GM12878 (cell line): ENCODE data around the gene MAML2. TPM values are rescaled to one million over a fixed set of nuclear protein-coding genes. Genes with fewer than 3 reads are reported as not detected.

Experiments
- ATAC-seq: fragments of 200-7000 bp; cut with Tn5 transposase; 3 replicates; pipeline ENCODE4 v1.9.1; 2020; ENCODE audit warnings: mild to moderate bottlenecking, moderate library complexity
- BruUV-seq: library from RNA; stranded (reverse); fragments of 400-500 nt; replicated peaks from 2 replicates; lab custom pipeline; 2021; lab: Mats Ljungman, UMichigan
- CTCF ChIA-PET: fragments of 300-600 bp; sonication (Branson Sonifier 250); formaldehyde crosslinking; extraction: SDS; loops from one replicate; lab custom pipeline; 2021; ENCODE audit warnings: inconsistent platforms; lab: Yijun Ruan, JAX
- POLR2A ChIA-PET: fragments of 350-600 bp; formaldehyde crosslinking; extraction: SDS; loops from one replicate; lab custom pipeline; 2021; ENCODE audit warnings: inconsistent platforms; lab: Charles Lee
- RAD21 ChIA-PET: fragments of 300-600 bp; sonication (Branson Sonifier 250); formaldehyde crosslinking; loops from one replicate; lab custom pipeline; 2023; ENCODE audit warnings: antibody characterized with exemption; ENCODE audit not compliant: unreplicated experiment; lab: Charles Lee
- SMC1A ChIA-PET: fragments of 300-600 bp; sonication (Branson Sonifier 250); formaldehyde crosslinking; loops from one replicate; lab custom pipeline; 2023; ENCODE audit not compliant: unreplicated experiment, uncharacterized antibody; lab: Charles Lee
- DNase-seq: peaks from one replicate; pipeline ENCODE4 v3.0.0-alpha.2; 2011; ENCODE audit warnings: low read depth, low spot score
- FAIRE-seq: peaks from 3 replicates; lab custom pipeline; 2011; peaks lifted over from hg19 to GRCh38; lab: Jason Lieb, UNC
- H2AFZ ChIP-seq: 2 replicates; pipeline ENCODE4 v1.6.0; 2011; ENCODE audit warnings: low read depth, low read length, control low read depth; ENCODE audit not compliant: control insufficient read depth
- H3K27ac ChIP-seq: 2 replicates; pipeline ENCODE4 v1.5.1; 2011; ENCODE audit warnings: control low read depth; ENCODE audit not compliant: control insufficient read depth, insufficient read depth
- H3K27me3 ChIP-seq, 2 experiments: replicated peaks in 1 of 2; 2 replicates each; pipeline versions ENCODE4 v1.6.0 to v1.6.1; 2011; ENCODE audit warnings: low read length in 1 of 2; ENCODE audit not compliant: control insufficient read depth in 2 of 2, insufficient read depth in 2 of 2
- H3K36me3 ChIP-seq, 2 experiments: 2 replicates each; pipeline ENCODE4 v1.5.1; 2011; ENCODE audit warnings: low read length in 1 of 2; ENCODE audit not compliant: control insufficient read depth in 2 of 2, insufficient read depth in 2 of 2
- H3K4me1 ChIP-seq: 2 replicates; pipeline ENCODE4 v1.6.1; 2011; ENCODE audit warnings: mild to moderate bottlenecking, low read length, moderate library complexity, mixed read lengths; ENCODE audit not compliant: control insufficient read depth, insufficient read depth
- H3K4me2 ChIP-seq: 2 replicates; pipeline ENCODE4 v1.6.0; 2011; ENCODE audit warnings: control low read depth; ENCODE audit not compliant: control insufficient read depth, insufficient read depth
- H3K4me3 ChIP-seq: fragments of 200-600 bp; sonication (generic); 2 replicates; pipeline ENCODE4 v1.5.1; 2016
- H3K79me2 ChIP-seq: 2 replicates; pipeline ENCODE4 v1.6.0; 2011; ENCODE audit warnings: low read length; ENCODE audit not compliant: control insufficient read depth, insufficient read depth
- H3K9ac ChIP-seq: 2 replicates; pipeline ENCODE4 v1.8.0; 2011; ENCODE audit warnings: low read length, control low read depth, mixed read lengths; ENCODE audit not compliant: control insufficient read depth, insufficient read depth
- H3K9me3 ChIP-seq: replicated peaks from 3 replicates; pipeline ENCODE4 v1.5.1; 2011; ENCODE audit warnings: mild to moderate bottlenecking, low read length; ENCODE audit not compliant: control insufficient read depth, insufficient read depth
- H4K20me1 ChIP-seq: 2 replicates; pipeline ENCODE4 v1.6.0; 2011; ENCODE audit not compliant: control insufficient read depth, insufficient read depth
- BCL11A ChIP-seq: IDR thresholded peaks from 2 replicates; pipeline ENCODE4 v1.6.1; 2011; ENCODE audit warnings: low read depth, low read length
- ELK1 ChIP-seq: IDR thresholded peaks from 2 replicates; pipeline ENCODE4 v1.6.1; 2012; ENCODE audit warnings: low read depth, low read length, improper control_type of control experiment
- IKZF1 ChIP-seq: fragments of 450-650 bp; conservative IDR thresholded peaks from 2 replicates; pipeline ENCODE4 v1.6.1; 2017; ENCODE audit warnings: antibody characterized with exemption, mild to moderate bottlenecking
- KDM1A ChIP-seq: fragments of 200-600 bp; sonication (generic); IDR thresholded peaks from 2 replicates; pipeline ENCODE4 v1.6.1; 2016; ENCODE audit warnings: borderline replicate concordance
- NFYB ChIP-seq: IDR thresholded peaks from 2 replicates; pipeline ENCODE4 v1.6.1; 2011; ENCODE audit warnings: low read depth, mild to moderate bottlenecking, low read length, improper control_type of control experiment, moderate library complexity; ENCODE audit not compliant: insufficient read depth
- RBBP5 ChIP-seq: fragments of 200-600 bp; sonication (generic); conservative IDR thresholded peaks from 2 replicates; pipeline ENCODE4 v1.6.1; 2016
- SP1 ChIP-seq: IDR thresholded peaks from one replicate; pipeline ENCODE4 v1.6.1; 2011; ENCODE audit warnings: low read depth, low read length
- TCF12 ChIP-seq: IDR thresholded peaks from 2 replicates; pipeline ENCODE4 v1.6.1; 2011; ENCODE audit warnings: low read depth, mild to moderate bottlenecking, low read length
- ZSCAN29 ChIP-seq: fragments of 450-650 bp; IDR thresholded peaks from 2 replicates; pipeline ENCODE4 v1.6.1; 2017; ENCODE audit warnings: mild to moderate bottlenecking, moderate library complexity
- WGBS: methylation state at CpG from one replicate; pipeline ENCODE4 v1.1.6; 2016; ENCODE audit warnings: low lambda C conversion rate; ENCODE audit not compliant: insufficient replicate concordance, insufficient coverage; ENCODE audit errors: missing lambda C conversion rate; 5-methylcytosine and 5-hydroxymethylcytosine counted together
- in situ Hi-C: fragments of 300-500 bp; cut with MboI; formaldehyde crosslinking; loops from 9 replicates; pipeline ENCODE4 v1.14.3; 2018; ENCODE audit warnings: mixed read lengths
- intact Hi-C: fragments of 100-400 bp; cut with micrococcal nuclease; formaldehyde crosslinking; loops from one replicate; pipeline ENCODE4 v1.14.2; 2022; ENCODE audit not compliant: unreplicated experiment
- polyA plus RNA-seq, 11 experiments: library from polyadenylated mRNA; depleted of rRNA in 4 of 11; unstranded in 6 of 11; stranded (reverse) in 5 of 11; fragments of >200 nt; fragmentation: Nextera tagmentation in 4 of 11; fragmentation: Illumina TruSeq in 1 of 11; extraction: Ambion mirVana in 4 of 11; extraction: Trizol in 1 of 11; gene quantifications; 1 replicate in 1 of 11; 2 replicates in 10 of 11; pipeline versions ENCODE4 v1.2.1 to v1.2.3, GENCODE V29; 2011 to 2016; ENCODE audit warnings: inconsistent platforms in 2 of 11, missing spikeins in 2 of 11, low read depth in 1 of 11
- total RNA-seq, 4 experiments: library from RNA; depleted of rRNA in 3 of 4; stranded (reverse); fragments of >200 nt in 3 of 4; fragmentation: Illumina TruSeq in 1 of 4; extraction: Trizol in 1 of 4; gene quantifications; 2 replicates each; pipeline versions ENCODE4 v1.2.1 to v1.2.3, GENCODE V29; 2013 to 2021
- TF ChIP-seq, protein P1 (sequence below): fragments of 450-650 bp; conservative IDR thresholded peaks from 2 replicates; pipeline ENCODE4 v1.6.1; 2017; ENCODE audit warnings: mild to moderate bottlenecking, moderate library complexity

Gene MAML2
- total and polyA plus RNA-seq, 10 of the 15 experiments (the other 5 are each of a cell fraction or from before 2014, with no cell fraction given) = 2.5 to 15.1 (median 12.0) TPM

- POLR2A ChIA-PET = no interaction called here
- Histone ChIP-seq H3K4me2 (no peak overlapping the region), H3K4me1 (no peaks in the 10 kb centered on the region), H3K9ac (no peak overlapping the region), H3K4me3 (no peak overlapping the region), H3K9me3 (no peaks in the 10 kb centered on the region), H3K36me3 (peaks cover 5 to 6% of the 10 kb centered on the region in 2 experiments; a peak in 3 of 4 replicates), H3K27ac (no peak overlapping the region), H4K20me1 (no peaks in the 10 kb centered on the region), H3K27me3 (no peaks in the 10 kb centered on the region)
- 96% methylated on average over 4 of the region's 4 CpGs for WGBS
- DNase-seq (no peak), FAIRE-seq (no peak)
- intact Hi-C loops = no loop called here
- in situ Hi-C loops = no loop called here
- SMC1A ChIA-PET = interaction anchor here (1.0 to 1.2 kb wide), 2 partner anchors 21 to 25 kb away, joined by 3 read pairs; no protein-coding TSS in a partner anchor
- BruUV-seq = no TSS peak
- CTCF ChIA-PET = interaction anchor here (0.9 to 1.1 kb wide), 3 partner anchors 13 to 298 kb away, joined by 3 read pairs; no protein-coding TSS in a partner anchor
- TF ChIP-seq TCF12 (no peak), ELK1 (no peak), SP1 (no peak), IKZF1 (no peak), RBBP5 (no peak)
- TF ChIP-seq, all 136 proteins: peak for 0
- Histone ChIP-seq H3K79me2 (no peaks in the 10 kb centered on the region), H2AFZ (no peak overlapping the region)
- no peak for ATAC-seq
- RAD21 ChIA-PET = interaction anchor here (2.6 kb wide), 1 partner anchor 246 kb away, joined by 13 read pairs; the partner anchor contains the start of gene MAML2
Measured at GRCh38 chr11:96096360-96096759, 246.6 kb downstream of the MAML2 start.

DNA sequence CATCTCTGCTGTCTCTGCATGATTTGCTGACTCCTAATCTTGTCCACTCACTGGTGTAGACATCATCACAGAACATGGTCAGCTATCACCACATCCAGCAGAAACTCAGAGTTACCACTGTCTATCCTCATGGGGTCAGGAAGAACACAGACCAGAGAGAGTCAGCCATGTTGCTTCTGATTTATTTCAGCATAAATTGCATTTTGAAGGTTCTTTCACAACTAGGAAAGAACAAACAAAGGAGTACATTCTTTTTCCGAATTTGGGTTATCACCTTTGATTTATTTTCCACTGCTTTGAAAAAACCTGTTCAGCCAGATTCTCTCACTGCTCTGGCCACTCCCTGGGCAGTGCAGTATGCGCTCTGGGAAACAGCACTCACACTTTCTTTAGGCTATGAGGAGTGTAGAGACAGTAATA lies 247.1 kb downstream of the MAML2 start:
- Histone ChIP-seq H3K36me3 (peaks cover 5 to 6% of the 10 kb centered on the region in 2 experiments), H3K27ac (no peak overlapping the region), H3K4me2 (no peak overlapping the region), H3K9ac (no peak overlapping the region), H2AFZ (no peak overlapping the region), H3K9me3 (no peaks in the 10 kb centered on the region), H3K4me1 (no peaks in the 10 kb centered on the region), H3K79me2 (no peaks in the 10 kb centered on the region), H3K27me3 (no peaks in the 10 kb centered on the region), H3K4me3 (no peak overlapping the region), H4K20me1 (no peaks in the 10 kb centered on the region)
- RAD21 ChIA-PET = interaction anchor here (1.6 to 2.6 kb wide), 2 partner anchors 244 to 247 kb away, joined by 5 to 13 read pairs; partner anchors contain the start of gene MAML2
- POLR2A ChIA-PET = interaction anchor here (0.7 kb wide), 1 partner anchor 16 kb away, joined by 3 read pairs; no protein-coding TSS in a partner anchor
- in situ Hi-C loops = no loop called here
- no peak for FAIRE-seq
- intact Hi-C loops = no loop called here
- BruUV-seq = no TSS peak
- CTCF ChIA-PET = interaction anchor here (0.5 to 2.4 kb wide), 3 partner anchors 13 to 247 kb away, joined by 3 to 9 read pairs (median 3); partner anchors contain the start of gene MAML2
- SMC1A ChIA-PET = interaction anchor here (0.8 to 1.7 kb wide), 3 partner anchors 21 to 147 kb away, joined by 3 to 4 read pairs (median 3); no protein-coding TSS in a partner anchor
- DNase-seq = no peak
- ATAC-seq = no peak; the same call in 2 of the 3 replicates
- WGBS = 79% methylated on average over 2 of the region's 2 CpGs
- TF ChIP-seq ZSCAN29 = no peak
- TF ChIP-seq BCL11A = no peak
- TF ChIP-seq NFYB = no peak
- TF ChIP-seq, protein P1, sequence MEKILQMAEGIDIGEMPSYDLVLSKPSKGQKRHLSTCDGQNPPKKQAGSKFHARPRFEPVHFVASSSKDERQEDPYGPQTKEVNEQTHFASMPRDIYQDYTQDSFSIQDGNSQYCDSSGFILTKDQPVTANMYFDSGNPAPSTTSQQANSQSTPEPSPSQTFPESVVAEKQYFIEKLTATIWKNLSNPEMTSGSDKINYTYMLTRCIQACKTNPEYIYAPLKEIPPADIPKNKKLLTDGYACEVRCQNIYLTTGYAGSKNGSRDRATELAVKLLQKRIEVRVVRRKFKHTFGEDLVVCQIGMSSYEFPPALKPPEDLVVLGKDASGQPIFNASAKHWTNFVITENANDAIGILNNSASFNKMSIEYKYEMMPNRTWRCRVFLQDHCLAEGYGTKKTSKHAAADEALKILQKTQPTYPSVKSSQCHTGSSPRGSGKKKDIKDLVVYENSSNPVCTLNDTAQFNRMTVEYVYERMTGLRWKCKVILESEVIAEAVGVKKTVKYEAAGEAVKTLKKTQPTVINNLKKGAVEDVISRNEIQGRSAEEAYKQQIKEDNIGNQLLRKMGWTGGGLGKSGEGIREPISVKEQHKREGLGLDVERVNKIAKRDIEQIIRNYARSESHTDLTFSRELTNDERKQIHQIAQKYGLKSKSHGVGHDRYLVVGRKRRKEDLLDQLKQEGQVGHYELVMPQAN = no peak
- no peak for TF ChIP-seq KDM1A
